ENCODE results near the gene BRIP1. TPM values are rescaled to one million over a fixed set of nuclear protein-coding genes. Genes with fewer than 3 reads are reported as not detected.
A peak's percentile ranks its signal among the peaks of the same experiment; 100 is the strongest.
"Not testable (repeated sequence)": the region's sequence is repeated elsewhere in the genome, so short reads cannot be mapped to it uniquely, and the experiment has no call there.

Gene BRIP1
- total RNA-seq, 1 donor from 2014 or later: 7.1 TPM

- no peak for DNase-seq (ENCODE audit: low read depth, low spot score)
Observed at GRCh38 chr17:61867033-61867432, 3.7 kb upstream of the BRIP1 start.

- DNase-seq (ENCODE audit: low read depth, low spot score): no peak
Observed at GRCh38 chr17:61863801-61864126, 436 bp upstream of the BRIP1 start.

- no peak for DNase-seq (ENCODE audit: low read depth, low spot score)
Observed at GRCh38 chr17:61862105-61862574, 1.2 kb downstream of the BRIP1 start.

GRCh38 chr17:61860397-61860796 lies 2.9 kb downstream of the BRIP1 start:
- DNase-seq (ENCODE audit: low read depth, low spot score): not testable (repeated sequence)

- DNase-seq (ENCODE audit: low read depth, low spot score): no peak
Observed at GRCh38 chr17:61856035-61856434, 7.3 kb downstream of the BRIP1 start.

GRCh38 chr17:61852857-61853256 lies 10.5 kb downstream of the BRIP1 start:
- no peak for DNase-seq (ENCODE audit: low read depth, low spot score)

GRCh38 chr17:61849674-61850073 lies 13.7 kb downstream of the BRIP1 start:
- no peak for DNase-seq (ENCODE audit: low read depth, low spot score)

- no peak for DNase-seq (ENCODE audit: low read depth, low spot score)
Observed at GRCh38 chr17:61848896-61849295, 14.4 kb downstream of the BRIP1 start.

- no peak for DNase-seq (ENCODE audit: low read depth, low spot score)
Observed at GRCh38 chr17:61848247-61848646, 15.1 kb downstream of the BRIP1 start.

GRCh38 chr17:61847659-61848058 lies 15.7 kb downstream of the BRIP1 start:
- DNase-seq (ENCODE audit: low read depth, low spot score): no peak

- no peak for DNase-seq (ENCODE audit: low read depth, low spot score)
Observed at GRCh38 chr17:61846761-61847375, 16.5 kb downstream of the BRIP1 start.

- DNase-seq (ENCODE audit: low read depth, low spot score): no peak
Observed at GRCh38 chr17:61846088-61846487, 17.2 kb downstream of the BRIP1 start.

GRCh38 chr17:61843435-61843834 lies 19.9 kb downstream of the BRIP1 start:
- DNase-seq (ENCODE audit: low read depth, low spot score): no peak

GRCh38 chr17:61842899-61843298 lies 20.4 kb downstream of the BRIP1 start:
- DNase-seq (ENCODE audit: low read depth, low spot score): no peak

GRCh38 chr17:61839300-61839786 lies 24.0 kb downstream of the BRIP1 start:
- DNase-seq (ENCODE audit: low read depth, low spot score): no peak

- DNase-seq (ENCODE audit: low read depth, low spot score): peak; percentile 26
Observed at GRCh38 chr17:61837175-61838051, 25.9 kb downstream of the BRIP1 start.

GRCh38 chr17:61836266-61837174 lies 26.8 kb downstream of the BRIP1 start:
- DNase-seq (ENCODE audit: low read depth, low spot score): no peak

GRCh38 chr17:61835606-61836005 lies 27.7 kb downstream of the BRIP1 start:
- DNase-seq (ENCODE audit: low read depth, low spot score): no peak

GRCh38 chr17:61834610-61835009 lies 28.7 kb downstream of the BRIP1 start:
- no peak for DNase-seq (ENCODE audit: low read depth, low spot score)

- DNase-seq (ENCODE audit: low read depth, low spot score): peak; percentile 11
Observed at GRCh38 chr17:61833536-61834193, 29.7 kb downstream of the BRIP1 start.

- DNase-seq (ENCODE audit: low read depth, low spot score): no peak
Observed at GRCh38 chr17:61832463-61832862, 30.9 kb downstream of the BRIP1 start.

Data from pulmonary artery endothelial cell (primary cell).